Measurements from ENCODE around the gene SH2B2. TPM values are rescaled to one million over a fixed set of nuclear protein-coding genes. Genes with fewer than 3 reads are reported as not detected.

Gene SH2B2
- total RNA-seq, 3 donors from 2014 or later (not counting 1 experiment from before 2014, with no cell fraction given): 1.6 to 2.9 (median 2.0) TPM

DNA sequence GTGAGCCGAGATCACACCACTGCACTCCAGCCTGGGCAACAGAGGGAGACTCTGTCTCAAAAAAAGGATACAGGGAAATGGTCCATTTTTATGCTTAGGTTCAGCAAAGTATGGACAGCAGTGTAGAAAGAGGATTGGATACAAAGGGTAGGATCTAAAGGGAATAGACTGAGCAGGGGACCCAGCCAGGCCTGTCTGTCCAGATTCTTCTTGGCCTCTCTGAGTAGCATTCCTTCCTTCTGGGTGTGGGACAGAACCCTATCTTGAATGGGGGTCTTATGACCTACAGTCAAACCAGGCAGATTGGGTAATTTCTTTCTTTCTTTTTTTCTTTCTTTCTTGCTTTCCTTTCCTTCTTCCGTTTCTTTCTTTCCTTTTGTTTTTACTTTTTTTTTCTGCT lies 25.6 kb downstream of the SH2B2 start:
- Mint-ChIP-seq H3K27ac (no peak overlapping the region), H3K27me3 (ENCODE audit: low read depth in 2 of 2) (no peaks in the 10 kb centered on the region), H3K4me3 (no peak overlapping the region), H3K4me1 (no peaks in the 10 kb centered on the region), H3K36me3 (no peaks in the 10 kb centered on the region), H3K9me3 (no peaks in the 10 kb centered on the region)
- DNase-seq (no peak), ATAC-seq (no peak)
- peaks cover 9% of the 10 kb centered on the region for H3K4me1 ChIP-seq (ENCODE audit: control insufficient read depth, insufficient read depth, low read length)
- no peaks in the 10 kb centered on the region for H3K9me3 ChIP-seq (ENCODE audit: control insufficient read depth, insufficient read depth, low read length)
- H3K27ac ChIP-seq (ENCODE audit: low read length): no peak overlapping the region
- intact Hi-C loops (cut with micrococcal nuclease): no loop called here
- TF ChIP-seq, protein P1, sequence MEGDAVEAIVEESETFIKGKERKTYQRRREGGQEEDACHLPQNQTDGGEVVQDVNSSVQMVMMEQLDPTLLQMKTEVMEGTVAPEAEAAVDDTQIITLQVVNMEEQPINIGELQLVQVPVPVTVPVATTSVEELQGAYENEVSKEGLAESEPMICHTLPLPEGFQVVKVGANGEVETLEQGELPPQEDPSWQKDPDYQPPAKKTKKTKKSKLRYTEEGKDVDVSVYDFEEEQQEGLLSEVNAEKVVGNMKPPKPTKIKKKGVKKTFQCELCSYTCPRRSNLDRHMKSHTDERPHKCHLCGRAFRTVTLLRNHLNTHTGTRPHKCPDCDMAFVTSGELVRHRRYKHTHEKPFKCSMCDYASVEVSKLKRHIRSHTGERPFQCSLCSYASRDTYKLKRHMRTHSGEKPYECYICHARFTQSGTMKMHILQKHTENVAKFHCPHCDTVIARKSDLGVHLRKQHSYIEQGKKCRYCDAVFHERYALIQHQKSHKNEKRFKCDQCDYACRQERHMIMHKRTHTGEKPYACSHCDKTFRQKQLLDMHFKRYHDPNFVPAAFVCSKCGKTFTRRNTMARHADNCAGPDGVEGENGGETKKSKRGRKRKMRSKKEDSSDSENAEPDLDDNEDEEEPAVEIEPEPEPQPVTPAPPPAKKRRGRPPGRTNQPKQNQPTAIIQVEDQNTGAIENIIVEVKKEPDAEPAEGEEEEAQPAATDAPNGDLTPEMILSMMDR (IDR thresholded peaks at IDR 0.05): no peak
- no peak overlapping the region for H3K4me3 ChIP-seq (ENCODE audit: low read length)
- H3K27me3 ChIP-seq (ENCODE audit: control insufficient read depth, insufficient read depth, low read length): no peaks in the 10 kb centered on the region
- H3K36me3 ChIP-seq (ENCODE audit: control insufficient read depth, insufficient read depth, low read length): peaks cover 1% of the 10 kb centered on the region
- 80% methylated on average over 2 of the region's 2 CpGs for WGBS (ENCODE audit: insufficient coverage)

DNA sequence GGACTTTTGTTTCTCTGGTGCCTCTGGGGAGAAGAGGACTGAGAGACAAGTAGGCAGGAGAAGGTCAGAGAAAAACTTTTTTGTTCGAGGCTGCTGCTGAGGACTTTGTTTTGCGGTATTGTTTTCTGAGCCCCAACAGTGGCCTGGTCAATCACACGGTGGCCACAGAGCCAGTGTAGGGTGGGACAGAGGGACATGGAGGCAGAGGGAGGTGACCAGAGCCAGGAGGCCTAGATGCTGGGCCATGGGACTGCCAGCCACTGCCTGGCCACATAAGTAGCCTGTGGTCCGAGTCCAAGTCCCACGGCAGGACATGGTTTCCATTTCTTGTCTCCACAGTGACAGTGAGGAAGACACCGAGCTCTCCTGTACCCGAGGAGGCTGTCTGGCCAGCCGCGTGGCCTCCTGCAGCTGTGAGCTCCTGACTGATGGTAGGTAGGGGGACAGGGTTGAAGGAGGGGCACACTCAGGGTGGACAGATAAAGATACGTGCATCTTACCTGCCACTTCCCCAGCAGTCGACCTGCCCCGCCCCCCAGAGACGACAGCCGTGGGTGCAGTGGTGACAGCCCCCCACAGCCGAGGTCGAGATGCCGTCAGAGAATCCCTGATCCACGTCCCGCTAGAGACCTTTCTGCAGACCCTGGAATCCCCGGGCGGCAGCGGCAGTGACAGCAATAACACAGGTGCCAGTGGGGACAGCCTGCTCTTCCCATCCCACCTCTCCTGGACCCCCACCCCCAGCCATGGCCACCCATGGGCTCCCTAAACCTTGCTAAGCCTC lies 27.5 kb downstream of the SH2B2 start:
- no peak for ATAC-seq
- Mint-ChIP-seq H3K9me3 (no peaks in the 10 kb centered on the region), H3K27ac (no peak overlapping the region), H3K27me3 (ENCODE audit: low read depth in 2 of 2) (no peaks in the 10 kb centered on the region), H3K36me3 (no peaks in the 10 kb centered on the region), H3K4me1 (no peaks in the 10 kb centered on the region), H3K4me3 (no peak overlapping the region)
- DNase-seq: no peak
- H3K27me3 ChIP-seq (ENCODE audit: control insufficient read depth, insufficient read depth, low read length): no peaks in the 10 kb centered on the region
- WGBS (ENCODE audit: insufficient coverage): 93% methylated on average over 22 of the region's 22 CpGs
- H3K4me1 ChIP-seq (ENCODE audit: control insufficient read depth, insufficient read depth, low read length): no peaks in the 10 kb centered on the region
- H3K36me3 ChIP-seq (ENCODE audit: control insufficient read depth, insufficient read depth, low read length): no peaks in the 10 kb centered on the region
- H3K4me3 ChIP-seq (ENCODE audit: low read length): no peak overlapping the region
- intact Hi-C loops (cut with micrococcal nuclease): no loop called here
- H3K27ac ChIP-seq (ENCODE audit: low read length): no peak overlapping the region
- TF ChIP-seq, protein P1 (IDR thresholded peaks at IDR 0.05): no peak
- H3K9me3 ChIP-seq (ENCODE audit: control insufficient read depth, insufficient read depth, low read length): no peaks in the 10 kb centered on the region

DNA sequence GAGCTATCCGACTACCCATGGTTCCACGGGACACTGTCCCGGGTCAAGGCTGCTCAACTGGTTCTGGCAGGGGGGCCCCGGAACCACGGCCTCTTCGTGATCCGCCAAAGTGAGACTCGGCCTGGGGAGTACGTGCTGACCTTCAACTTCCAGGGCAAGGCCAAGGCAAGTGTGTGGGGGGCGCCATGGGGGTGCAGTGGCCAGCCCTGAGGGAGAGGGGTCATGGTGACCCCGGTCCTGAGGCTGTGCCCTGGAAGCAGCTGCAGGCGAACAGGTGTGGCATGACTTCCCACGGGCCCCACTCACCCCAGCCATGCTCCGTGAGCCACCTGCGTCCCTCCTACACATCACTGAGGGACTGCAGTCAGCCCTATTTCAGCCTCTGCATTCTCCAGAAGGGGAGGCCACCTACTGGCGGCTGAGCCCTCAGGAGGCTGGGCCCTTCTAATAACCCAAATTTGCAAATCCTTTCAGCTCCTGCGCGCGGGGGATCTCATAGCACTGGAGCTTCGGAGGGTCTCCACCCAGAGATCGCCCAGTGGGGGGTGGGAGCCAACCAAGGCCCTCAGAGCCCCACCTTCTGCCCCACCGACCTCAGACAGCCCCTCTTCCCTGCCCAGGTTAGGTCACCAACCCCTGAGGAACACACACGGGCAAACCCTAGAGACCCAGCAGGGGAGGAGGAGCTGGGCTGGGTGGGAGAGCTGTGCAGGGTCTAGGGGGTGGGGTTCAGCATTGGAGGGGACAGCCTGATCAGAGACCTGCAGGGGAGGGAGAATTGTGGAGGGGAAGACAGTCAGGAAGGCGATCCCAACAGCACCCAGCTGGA lies 30.8 kb downstream of the SH2B2 start:
- 91% methylated on average over 24 of the region's 24 CpGs for WGBS (ENCODE audit: insufficient coverage)
- peaks cover 0 to 5% of the 10 kb centered on the region in 2 donors for H3K27me3 Mint-ChIP-seq (ENCODE audit: low read depth in 2 of 2)
- H3K4me1 Mint-ChIP-seq: no peaks in the 10 kb centered on the region
- no peaks in the 10 kb centered on the region for H3K9me3 Mint-ChIP-seq
- Histone ChIP-seq H3K4me3 (ENCODE audit: low read length) (no peak overlapping the region), H3K4me1 (ENCODE audit: control insufficient read depth, insufficient read depth, low read length) (no peaks in the 10 kb centered on the region), H3K27me3 (ENCODE audit: control insufficient read depth, insufficient read depth, low read length) (no peaks in the 10 kb centered on the region), H3K9me3 (ENCODE audit: control insufficient read depth, insufficient read depth, low read length) (no peaks in the 10 kb centered on the region), H3K27ac (ENCODE audit: low read length) (no peak overlapping the region), H3K36me3 (ENCODE audit: control insufficient read depth, insufficient read depth, low read length) (no peaks in the 10 kb centered on the region)
- DNase-seq (no peak), ATAC-seq (no peak)
- H3K4me3 Mint-ChIP-seq: no peak overlapping the region
- TF ChIP-seq, protein P1 (IDR thresholded peaks at IDR 0.05): no peak
- H3K27ac Mint-ChIP-seq: no peak overlapping the region
- H3K36me3 Mint-ChIP-seq: no peaks in the 10 kb centered on the region
- intact Hi-C loops (cut with micrococcal nuclease): no loop called here
